ENCODE data around the gene CBL. TPM values are rescaled to one million over a fixed set of nuclear protein-coding genes. Genes with fewer than 3 reads are reported as not detected.

CBL gene
- total RNA-seq, 1 donor from 2014 or later, result 30.4 TPM

DNA sequence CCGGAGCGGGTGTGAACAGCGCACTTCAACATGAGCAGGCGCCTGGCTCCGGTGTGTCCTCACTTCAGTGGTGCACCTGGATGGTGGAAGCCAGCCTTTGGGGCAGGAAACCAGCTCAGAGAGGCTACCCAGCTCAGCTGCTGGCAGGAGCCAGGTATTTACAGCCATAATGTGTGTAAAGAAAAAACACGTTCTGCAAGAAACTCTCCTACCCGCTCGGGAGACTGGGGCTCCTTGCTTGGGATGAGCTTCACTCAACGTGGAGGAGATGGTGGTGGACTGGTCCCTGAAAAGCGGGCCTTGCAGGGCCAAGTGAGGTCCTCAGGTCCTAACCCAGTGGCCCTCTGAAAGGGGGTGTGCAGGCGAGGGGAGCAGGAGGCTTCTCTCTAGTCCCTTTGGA is 103.3 kb downstream of the CBL start:
- DNase-seq (ENCODE audit: low spot score), result no peak

DNA sequence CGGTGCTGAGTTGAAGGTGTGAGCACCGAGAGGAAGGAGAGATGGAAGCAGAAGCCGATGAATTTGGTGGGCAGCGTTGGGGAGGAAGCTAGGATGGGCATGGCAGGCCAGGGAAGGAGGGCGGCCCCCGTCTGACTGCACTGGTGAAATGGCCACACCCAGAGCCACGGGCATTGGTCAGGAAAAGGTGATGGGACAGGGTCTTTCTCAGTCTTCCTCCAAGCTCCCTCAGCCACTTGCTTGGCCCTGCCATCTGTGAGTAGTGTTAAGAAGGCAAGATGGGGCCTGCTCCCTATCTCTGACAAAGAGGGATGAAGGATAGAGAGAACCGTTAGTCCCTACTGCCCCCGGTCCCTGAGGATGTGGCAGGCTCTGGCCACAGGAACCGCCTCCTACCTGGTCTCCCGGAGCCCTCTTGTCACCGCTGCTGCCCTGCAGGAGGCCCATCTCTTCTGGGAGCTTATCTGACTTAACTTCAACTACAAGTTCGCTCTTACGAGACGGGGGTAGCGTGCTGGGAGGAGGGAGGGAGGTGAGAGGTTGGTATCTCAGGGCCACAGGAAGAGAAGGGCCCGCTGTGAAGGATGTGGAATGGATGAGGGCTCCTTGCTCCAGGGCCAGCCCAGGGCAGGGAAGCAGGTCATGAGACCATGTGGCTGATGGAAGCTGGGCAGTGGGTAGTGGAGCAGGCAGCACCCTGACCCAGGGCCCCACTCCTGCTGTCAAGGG is 104.0 kb downstream of the CBL start:
- no peak for DNase-seq (ENCODE audit: low spot score)

DNA sequence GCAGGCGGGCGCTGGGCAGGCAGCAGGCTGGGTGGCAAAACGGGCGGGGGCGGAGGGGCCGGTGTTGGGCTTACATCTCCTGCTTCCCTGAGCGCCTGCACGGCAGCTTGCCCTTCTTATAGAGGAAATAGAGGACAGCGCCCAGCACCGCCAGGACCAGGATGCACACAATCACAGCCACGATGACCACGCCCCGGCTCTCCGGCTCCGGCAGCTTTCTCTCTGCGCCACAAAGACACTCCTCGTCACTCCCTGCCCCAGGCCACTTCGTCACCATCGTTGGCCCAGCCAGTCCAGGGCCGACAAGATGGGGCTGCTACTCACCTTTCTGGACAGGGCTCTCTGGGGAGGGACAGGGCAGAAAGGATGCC is 104.5 kb downstream of the CBL start:
- DNase-seq (ENCODE audit: low spot score), result no peak

DNA sequence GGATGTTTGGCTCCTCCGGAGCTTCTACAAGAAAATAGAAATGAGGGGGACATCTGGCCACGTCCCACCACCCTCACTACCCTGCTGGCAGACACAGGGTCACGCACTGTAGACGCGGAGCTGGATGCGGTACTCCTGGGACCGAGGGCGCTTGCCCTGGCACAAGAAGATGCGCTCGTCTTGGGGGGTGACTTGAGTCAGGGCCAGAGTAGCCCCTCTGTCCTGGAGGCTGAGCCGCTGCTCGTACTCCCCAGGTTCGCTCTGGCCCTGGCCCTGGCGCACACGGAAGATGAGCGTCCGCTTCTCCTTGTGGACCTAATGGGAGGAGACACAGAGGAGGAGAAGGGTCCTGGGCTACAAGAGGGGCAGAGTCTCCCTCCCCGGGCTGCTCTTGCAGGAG is 108.6 kb downstream of the CBL start:
- no peak for DNase-seq (ENCODE audit: low spot score)

DNA sequence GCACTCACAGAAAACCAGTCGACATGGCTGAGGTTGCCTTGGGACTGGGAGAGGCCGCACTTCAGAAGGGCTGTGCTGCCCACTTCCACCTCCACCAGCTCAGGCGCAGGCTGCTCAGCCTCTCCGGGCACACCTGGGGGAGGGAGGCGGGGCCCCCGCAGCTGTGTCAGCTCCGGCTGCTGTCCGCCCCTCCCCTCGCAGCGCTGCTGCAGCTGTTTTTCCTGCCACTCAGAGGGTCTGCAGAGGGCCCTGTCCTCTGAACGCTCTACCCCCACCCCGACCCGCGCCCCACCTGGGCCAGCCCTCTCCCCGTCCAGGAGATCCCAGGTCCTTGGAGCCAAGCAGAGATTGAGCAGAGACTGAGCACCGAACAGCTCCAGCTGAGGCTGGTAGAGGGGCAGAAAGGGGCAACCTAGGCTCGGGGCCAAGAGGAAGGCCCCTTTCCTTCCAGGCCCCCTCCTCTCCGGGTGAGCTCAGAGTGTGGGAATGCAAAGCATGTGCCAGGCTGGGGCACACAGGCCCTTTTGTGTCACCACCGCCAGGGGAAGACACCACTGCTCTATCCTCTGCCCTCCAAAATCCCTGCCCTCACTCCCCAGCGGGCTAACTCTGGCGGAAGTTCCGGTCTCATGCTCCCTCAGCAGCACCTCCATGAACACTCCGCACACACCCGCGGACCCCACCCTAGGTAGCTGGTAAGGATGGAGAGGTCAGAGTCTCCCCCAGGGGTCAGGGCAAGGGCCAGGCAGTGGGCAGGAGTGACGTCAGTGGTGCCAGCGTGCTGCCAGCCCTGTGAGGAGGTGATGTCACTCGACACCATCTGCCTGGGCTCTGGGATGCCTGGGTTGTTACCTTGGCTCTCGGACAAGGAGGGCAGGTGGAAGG is 109.2 kb downstream of the CBL start:
- no peak for DNase-seq (ENCODE audit: low spot score)

DNA sequence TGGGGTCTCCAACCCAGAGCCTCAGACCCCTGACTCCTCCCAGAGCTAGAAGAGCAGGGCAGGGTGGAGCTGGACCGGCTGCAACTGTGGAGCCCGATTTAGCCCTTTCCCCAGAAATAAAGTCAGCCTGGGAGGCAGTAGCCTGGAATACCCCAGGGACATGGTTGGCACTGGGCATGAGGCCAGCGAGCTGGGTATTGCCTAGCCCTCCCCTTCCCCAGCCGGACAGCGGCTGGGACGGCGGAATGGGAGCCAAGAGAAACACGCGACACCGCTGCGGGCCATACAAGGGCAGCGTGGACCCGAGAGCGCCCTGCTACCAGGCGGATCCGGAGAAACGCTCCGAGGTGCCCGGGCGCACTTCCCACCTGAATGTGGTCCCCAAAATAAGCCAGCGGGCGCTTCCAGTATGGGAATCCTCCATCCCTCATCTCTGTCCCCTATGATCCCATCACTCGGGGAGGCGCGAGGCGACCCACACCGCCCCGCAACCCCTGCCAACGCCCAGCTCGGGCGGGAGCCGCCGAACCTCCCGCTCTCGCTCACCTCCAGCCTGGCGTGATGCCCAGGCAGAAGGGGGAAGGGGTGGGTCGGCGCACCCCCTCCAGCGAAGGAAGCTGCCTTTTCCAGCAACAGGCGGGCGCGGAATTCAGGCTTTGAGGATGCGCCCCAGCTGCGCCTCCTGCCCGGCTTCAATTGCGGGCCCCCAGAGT is 110.0 kb downstream of the CBL start:
- DNase-seq (ENCODE audit: low spot score), result no peak

DNA sequence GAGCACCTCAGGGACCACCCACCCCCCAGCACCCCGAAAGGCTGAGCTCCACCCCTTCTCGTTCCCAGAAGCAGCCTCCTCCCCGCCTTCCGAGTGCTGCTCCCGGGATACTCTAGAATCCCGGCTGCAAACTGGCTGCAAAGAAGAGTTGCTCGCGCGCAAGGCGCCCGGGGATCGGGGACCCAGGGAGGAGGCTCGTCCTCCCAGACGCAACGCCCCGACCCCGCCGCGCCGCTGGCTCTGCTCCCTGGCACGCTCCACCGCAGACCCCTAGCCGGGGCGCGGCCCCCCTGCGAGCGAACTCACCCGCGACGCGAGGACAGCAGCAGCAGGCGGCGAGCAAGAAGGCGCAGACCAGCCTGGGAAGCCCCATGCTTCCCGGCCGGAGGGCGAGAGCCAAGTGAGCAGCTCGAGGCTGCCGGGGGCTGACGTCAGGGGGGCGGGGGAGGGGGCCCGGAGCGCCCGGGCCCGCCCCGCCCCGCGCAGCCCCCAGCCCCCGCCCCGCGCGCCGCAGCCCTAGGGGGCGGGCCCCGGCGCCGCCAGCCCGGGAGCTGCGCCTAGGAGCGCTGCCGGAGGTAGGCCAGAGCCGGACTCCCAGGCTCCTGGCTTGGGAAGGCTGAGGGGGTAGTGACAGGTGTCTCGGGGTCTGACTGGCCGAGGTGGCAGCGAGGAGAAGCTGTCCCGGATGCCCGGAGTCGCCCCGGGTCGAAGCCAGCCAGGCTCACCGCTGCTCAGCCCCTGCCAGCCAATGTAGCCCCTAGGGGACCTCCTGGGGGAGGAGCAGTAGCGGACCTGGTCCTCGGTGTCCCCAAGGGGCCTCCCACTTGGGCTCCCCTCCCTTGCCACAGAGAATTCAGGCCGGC is 110.8 kb downstream of the CBL start, which contains the start of gene MCAM:
TSS of gene MCAM (minus strand) at position 402 of the 863 bp plus-strand sequence. CDS start at position 373, 29 bp downstream.
- no peak for DNase-seq (ENCODE audit: low spot score)

DNA sequence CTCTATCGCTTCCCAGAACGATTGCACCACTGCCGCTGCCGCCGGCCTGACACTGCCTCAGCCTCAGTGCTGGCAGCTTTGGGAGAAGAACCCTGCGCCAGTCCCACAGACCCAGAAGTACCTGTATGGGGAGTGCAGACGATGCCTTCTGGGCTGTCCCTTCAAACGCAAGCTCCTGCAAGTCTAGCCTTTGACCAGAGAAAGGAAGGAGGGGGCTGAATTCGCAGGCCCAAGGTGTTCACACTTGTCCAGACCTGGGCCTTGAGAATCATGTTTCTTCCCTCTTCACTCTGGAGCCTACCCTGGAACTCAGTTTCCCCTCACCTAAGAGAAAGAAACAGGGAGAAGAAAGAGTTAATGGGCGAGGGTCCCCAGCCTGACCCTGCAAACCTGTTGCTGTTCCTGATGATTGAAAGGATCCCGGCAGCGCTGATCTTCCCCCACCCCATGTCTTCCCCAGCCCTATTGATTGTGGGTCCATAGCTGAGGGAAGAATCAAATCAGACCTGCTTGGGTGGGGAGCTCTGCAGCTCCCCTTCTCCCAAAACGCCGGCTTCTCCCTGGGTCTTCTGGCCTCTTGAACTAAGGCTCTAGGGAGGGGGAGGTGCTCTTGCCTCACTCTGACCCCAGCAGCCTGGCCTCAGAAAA is 111.6 kb downstream of the CBL start:
- DNase-seq (ENCODE audit: low spot score), result no peak

DNA sequence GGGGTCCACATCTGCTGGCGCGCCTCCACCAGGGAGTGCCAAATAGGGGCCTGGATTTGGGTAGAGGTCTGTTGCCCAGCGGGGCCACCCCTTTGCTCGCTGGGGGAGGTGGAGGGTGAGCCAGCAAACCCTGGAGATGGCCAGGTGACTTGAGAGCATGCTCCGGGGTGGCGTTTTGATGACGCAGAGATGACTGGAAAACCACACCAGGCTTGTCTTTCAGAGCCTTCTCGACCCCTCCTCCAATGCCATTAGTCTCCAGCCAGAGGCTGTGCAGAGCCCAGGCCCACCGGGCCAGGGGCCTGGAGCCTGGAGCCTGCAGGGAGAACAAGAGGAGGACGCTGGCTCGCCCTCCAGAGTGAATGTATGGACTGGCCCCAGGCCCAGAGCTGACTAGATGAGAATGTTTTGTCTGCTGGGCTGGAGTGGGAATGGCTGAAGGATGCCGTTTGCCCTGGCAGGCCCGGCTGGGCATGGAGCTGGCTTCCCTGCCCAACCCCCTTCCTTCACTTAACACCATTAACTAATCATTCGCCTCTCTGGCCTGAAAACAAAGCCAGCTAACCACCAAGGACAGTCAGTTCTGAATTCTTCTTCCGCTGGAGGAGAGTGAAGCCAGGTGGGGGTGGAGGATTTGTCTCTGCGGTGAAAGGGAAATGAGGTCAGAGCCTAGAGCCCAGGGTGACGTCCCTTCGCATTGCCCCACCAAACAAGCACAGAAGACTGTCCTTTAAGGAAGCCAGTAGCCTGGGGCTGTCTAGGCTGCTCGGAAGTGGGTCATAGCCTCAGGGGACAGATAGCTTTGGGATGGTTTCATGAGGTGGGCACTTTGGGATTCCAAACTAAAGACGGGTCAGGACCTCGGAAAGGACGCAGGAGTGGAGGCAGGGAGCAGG is 112.3 kb downstream of the CBL start:
- no peak for DNase-seq (ENCODE audit: low spot score)

DNA sequence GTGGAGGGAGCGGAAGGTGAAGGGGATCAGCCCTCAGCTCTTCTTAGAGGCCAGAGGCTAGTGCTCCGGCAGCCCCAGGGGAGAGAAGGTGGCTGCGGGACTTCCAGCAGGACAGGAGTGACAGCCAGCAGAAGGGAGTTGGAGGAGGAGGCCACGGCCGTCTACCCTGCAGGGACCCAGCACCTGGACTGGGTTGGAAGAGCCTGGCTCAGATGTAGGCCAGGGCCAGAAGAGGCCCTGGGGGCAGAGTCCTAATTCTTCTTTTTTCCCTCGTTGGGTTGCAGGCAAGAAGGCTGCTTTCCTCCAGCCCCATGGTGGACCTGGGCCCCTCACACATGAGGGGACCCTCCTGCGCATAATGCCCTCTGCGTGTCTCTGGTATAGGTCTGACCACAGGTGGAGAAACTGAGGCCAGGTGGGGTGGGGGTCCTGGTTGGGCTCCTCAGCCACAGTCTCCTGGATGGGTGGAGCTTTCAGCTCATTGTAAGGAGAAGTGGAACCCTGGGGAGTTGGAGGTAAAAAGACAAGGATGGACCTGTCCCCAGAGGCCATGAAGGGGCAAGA is 113.1 kb downstream of the CBL start:
- DNase-seq (ENCODE audit: low spot score), result no peak

DNA sequence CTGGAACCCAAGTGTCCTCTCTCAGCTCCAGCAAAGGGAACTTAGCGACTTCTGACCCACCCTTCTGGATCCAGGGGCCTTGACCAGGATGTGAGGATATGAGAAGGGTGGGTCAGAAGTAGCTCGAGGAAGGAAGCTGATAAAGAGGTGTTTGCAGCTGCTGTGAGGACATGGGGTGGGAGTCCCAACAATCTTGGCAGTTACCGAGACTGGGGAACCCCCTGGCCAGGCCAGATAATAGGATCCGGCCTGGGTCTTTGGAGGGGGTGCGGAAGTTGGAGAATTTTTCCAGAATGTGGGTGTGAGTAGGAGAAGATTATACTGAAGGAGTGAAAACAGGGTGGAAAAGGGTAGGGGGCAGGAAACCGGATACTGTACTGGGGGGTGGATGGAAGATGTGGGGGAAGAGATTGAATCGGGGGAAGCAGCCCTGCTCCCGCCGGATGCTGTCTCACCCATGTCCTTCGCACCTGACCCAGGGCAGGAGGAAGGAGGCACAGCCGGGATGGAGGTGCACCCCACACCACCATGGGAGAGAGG is 113.6 kb downstream of the CBL start:
- DNase-seq (ENCODE audit: low spot score), result no peak

DNA sequence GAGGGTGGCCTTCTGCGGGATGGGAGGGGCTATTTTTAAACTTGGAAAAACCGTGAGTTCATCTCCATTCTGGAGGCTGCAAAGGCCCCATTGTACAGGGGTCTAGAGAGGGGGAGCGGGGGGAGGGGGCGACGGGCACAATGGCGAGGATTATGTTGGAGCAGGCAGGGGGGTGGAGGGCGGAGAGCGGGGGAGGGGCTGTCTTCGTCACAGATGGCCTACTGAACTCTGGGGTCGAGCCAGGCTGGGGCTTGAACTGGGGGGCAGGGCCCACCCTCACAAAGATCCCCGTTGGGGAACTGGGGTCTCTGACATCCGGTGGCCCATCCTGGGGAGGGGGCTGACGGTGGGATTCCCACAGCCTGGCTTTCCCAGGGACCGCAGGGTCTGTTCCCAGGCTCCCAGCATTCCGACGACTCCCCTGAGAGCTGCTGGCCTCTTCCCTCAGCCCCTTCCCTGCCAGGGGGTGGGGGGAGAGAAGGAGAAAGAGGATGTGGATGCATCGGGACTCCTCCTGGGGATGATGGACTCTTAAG is 114.2 kb downstream of the CBL start:
- no peak for DNase-seq (ENCODE audit: low spot score)

DNA sequence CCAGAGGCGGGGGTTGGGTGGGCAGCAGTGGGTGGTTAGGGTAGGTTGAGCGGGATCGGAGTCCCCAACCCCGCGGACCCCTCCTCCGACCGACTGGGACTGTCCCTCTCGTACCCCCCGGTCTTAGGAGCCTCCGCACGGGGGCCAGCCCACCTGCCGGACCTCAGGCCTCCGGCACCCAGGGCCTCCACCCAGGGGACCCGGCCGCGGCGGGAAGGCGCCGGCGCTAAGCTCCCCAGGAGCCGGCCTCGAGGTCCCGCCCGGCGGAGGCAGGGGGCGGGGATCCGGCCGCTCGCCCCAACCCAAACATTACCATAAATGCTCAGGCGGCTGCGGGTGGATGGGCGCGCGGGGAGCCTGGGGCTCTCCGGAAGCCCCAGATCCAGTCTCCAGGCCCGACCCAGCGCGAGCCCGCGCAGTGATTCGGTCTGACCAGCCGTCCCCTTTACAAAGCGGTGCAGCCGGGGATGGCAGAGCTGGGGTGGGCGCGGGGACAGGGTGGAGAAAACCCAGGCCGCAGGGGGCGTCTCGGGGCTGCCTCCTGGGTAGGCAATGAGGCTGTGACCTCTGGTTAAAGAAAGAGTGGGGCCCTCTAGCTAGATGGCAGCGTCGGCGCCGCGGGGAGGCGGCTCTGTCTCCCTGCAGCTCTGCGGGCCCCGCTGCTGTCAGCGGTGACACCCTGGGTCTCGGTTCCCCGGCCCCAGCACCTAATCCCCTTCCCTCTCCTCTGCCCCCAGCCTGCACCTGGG is 114.8 kb downstream of the CBL start:
- peak; percentile 90 for DNase-seq (ENCODE audit: low spot score)

DNA sequence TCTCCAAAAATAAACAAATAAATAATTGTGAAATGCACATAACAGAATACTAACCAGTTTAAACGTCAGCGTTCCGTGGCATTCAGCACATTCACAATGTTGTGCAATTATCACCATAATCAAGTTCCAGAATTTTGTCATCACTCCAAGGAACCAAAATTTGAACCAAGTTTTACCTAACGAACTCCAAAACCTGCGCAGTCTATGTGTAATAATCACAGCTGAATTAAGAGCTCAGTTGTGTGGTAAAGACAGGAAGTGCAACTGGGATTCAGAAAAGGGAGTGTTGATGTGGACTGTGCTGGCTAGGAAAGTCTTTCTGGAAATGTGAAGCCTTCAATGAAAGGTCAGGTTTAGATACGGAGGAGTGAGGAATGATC is 116.2 kb downstream of the CBL start:
- no peak for DNase-seq (ENCODE audit: low spot score)

DNA sequence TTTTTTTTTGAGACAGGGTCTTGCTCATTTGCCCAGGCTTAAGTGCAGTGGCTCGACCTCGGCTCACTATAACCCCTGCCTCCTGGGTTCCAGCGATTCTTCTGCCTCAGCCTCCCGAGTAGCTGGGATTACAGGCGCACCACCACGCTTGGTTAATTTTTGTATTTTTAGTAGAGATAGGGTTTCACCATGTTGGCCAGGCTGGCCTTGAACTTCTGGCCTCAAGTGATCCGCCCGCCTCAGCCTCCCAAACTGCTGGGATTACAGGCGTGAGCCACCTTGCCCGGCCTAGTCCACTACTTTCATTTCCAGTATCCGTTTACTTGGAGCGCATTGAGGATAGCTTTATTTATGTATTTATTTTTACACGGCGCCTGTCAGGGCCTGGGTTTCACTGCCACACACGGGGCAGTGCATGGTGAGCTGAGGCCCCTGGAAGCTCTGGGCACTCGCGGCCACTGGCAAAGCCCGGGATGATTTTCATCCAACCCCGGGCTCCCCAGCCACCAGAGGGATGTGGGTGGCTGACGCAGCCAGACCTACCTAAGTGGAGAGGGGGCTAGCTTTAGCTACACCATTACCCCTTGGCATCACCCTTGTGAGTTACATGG is 116.9 kb downstream of the CBL start:
- no peak for DNase-seq (ENCODE audit: low spot score)

DNA sequence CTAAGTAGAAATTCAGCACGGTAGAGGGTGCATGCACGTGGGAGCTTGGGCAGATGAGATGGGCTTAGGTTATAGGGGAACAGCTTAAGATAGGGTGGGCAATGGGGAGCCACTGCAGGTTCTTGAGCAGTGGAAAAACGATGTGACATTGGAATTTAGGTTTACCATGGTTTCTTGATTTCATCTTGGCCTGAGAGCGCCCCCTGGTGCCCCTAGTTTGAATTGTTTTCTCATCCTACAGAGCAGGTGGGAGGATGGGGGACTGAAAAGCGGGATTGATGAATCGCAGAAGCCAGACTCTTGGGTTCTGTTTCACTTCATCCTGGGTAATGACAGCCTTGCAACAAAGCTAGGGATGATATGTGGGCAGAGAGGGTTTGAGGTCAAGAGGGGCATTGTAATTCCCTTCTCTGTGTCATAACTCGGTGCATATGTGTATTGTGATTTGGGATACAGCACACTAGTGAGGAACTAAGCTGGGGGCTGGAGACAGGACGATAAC is 117.4 kb downstream of the CBL start:
- DNase-seq (ENCODE audit: low spot score), result peak; percentile 89

DNA sequence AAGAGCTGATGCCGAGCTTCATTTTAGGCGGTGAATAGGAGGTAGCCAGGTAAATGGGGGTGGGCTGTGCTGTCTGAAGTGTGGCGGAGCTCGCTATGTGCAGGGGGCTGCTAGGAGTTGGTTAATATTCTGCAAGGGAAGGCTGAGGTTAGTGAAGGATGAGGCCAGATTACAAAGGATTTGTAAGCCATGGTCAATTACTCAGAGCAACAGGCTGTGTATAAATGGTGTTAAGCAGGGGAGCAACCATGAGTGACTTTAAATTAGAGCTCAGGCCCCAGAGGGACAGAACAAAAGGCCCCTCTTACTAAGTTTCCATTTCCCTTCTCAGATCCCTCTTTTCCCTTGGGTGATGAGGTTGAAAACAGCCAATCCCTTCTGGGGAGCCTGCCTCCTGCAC is 118.0 kb downstream of the CBL start:
- DNase-seq (ENCODE audit: low spot score), result no peak

All from mesenteric fat pad (tissue), 1 donor.